Measurements from ENCODE around the gene IGSF21.

IGSF21 gene

GRCh38 chr1:18170444-18170843 lies 62.8 kb downstream of the IGSF21 start:
- no peaks in the 10 kb centered on the region for H3K4me1 Mint-ChIP-seq
- no peak for TF ChIP-seq CTCF (IDR thresholded peaks at IDR 0.05; ENCODE audit: unreplicated experiment in 3 of 3)
- no peaks in the 10 kb centered on the region for H3K36me3 Mint-ChIP-seq (ENCODE audit: low read depth)
- H3K27me3 Mint-ChIP-seq (ENCODE audit: low read depth): peaks cover 67% of the 10 kb centered on the region
- no peaks in the 10 kb centered on the region for H3K9me3 Mint-ChIP-seq
- no peak overlapping the region for H3K27ac Mint-ChIP-seq
- no peak overlapping the region for H3K4me3 Mint-ChIP-seq

GRCh38 chr1:18174037-18174436 lies 66.4 kb downstream of the IGSF21 start:
- H3K27ac Mint-ChIP-seq: no peak overlapping the region
- no peak overlapping the region for H3K4me3 Mint-ChIP-seq
- H3K27me3 Mint-ChIP-seq (ENCODE audit: low read depth): peaks cover 68% of the 10 kb centered on the region
- no peak for TF ChIP-seq CTCF (IDR thresholded peaks at IDR 0.05; ENCODE audit: unreplicated experiment in 3 of 3)
- H3K36me3 Mint-ChIP-seq (ENCODE audit: low read depth): no peaks in the 10 kb centered on the region
- H3K9me3 Mint-ChIP-seq: no peaks in the 10 kb centered on the region
- H3K4me1 Mint-ChIP-seq: no peaks in the 10 kb centered on the region

GRCh38 chr1:18175051-18175450 lies 67.5 kb downstream of the IGSF21 start:
- H3K4me3 Mint-ChIP-seq: no peak overlapping the region
- no peaks in the 10 kb centered on the region for H3K4me1 Mint-ChIP-seq
- no peaks in the 10 kb centered on the region for H3K9me3 Mint-ChIP-seq
- no peak overlapping the region for H3K27ac Mint-ChIP-seq
- TF ChIP-seq CTCF (IDR thresholded peaks at IDR 0.05; ENCODE audit: unreplicated experiment in 3 of 3): no peak
- H3K36me3 Mint-ChIP-seq (ENCODE audit: low read depth): no peaks in the 10 kb centered on the region
- peaks cover 65% of the 10 kb centered on the region for H3K27me3 Mint-ChIP-seq (ENCODE audit: low read depth)

GRCh38 chr1:18175530-18176377 lies 68.2 kb downstream of the IGSF21 start:
- H3K9me3 Mint-ChIP-seq: no peaks in the 10 kb centered on the region
- H3K4me1 Mint-ChIP-seq: no peaks in the 10 kb centered on the region
- TF ChIP-seq CTCF (IDR thresholded peaks at IDR 0.05; ENCODE audit: unreplicated experiment in 3 of 3): no peak
- H3K27me3 Mint-ChIP-seq (ENCODE audit: low read depth): peaks cover 63% of the 10 kb centered on the region
- no peaks in the 10 kb centered on the region for H3K36me3 Mint-ChIP-seq (ENCODE audit: low read depth)
- no peak overlapping the region for H3K27ac Mint-ChIP-seq
- no peak overlapping the region for H3K4me3 Mint-ChIP-seq

GRCh38 chr1:18176619-18177018 lies 69.0 kb downstream of the IGSF21 start:
- Mint-ChIP-seq H3K9me3 (no peaks in the 10 kb centered on the region), H3K27me3 (ENCODE audit: low read depth) (peaks cover 67% of the 10 kb centered on the region), H3K4me3 (no peak overlapping the region), H3K36me3 (ENCODE audit: low read depth) (no peaks in the 10 kb centered on the region), H3K4me1 (no peaks in the 10 kb centered on the region), H3K27ac (no peak overlapping the region)
- TF ChIP-seq CTCF (IDR thresholded peaks at IDR 0.05; ENCODE audit: unreplicated experiment in 3 of 3): no peak

GRCh38 chr1:18178111-18178510 lies 70.5 kb downstream of the IGSF21 start:
- Mint-ChIP-seq H3K36me3 (ENCODE audit: low read depth) (no peaks in the 10 kb centered on the region), H3K9me3 (no peaks in the 10 kb centered on the region), H3K27me3 (ENCODE audit: low read depth) (peaks cover 58% of the 10 kb centered on the region), H3K27ac (no peak overlapping the region), H3K4me3 (no peak overlapping the region), H3K4me1 (peaks cover under 1% of the 10 kb centered on the region)
- TF ChIP-seq CTCF (IDR thresholded peaks at IDR 0.05; ENCODE audit: unreplicated experiment in 3 of 3): no peak

Measured in nephron (organoid).